Muscle of arm (tissue), 12 donors: ENCODE results near the gene CEACAM4. TPM values are rescaled to one million over a fixed set of nuclear protein-coding genes. Genes with fewer than 3 reads are reported as not detected.

Experiments
- DNase-seq: peaks from one replicate; pipeline ENCODE4 v3.0.0-alpha.2; 2013
- polyA plus RNA-seq, 12 donors: library from polyadenylated mRNA; unstranded; fragments of 120-200 nt; gene quantifications; one replicate each; pipeline ENCODE4 v1.2.1, GENCODE V29; 2013; ENCODE audit not compliant: insufficient read length in 12 of 12

The CEACAM4 gene
- polyA plus RNA-seq, 12 donors, result 0.09 to 0.79 (median 0.29) TPM; not detected in 8

DNA sequence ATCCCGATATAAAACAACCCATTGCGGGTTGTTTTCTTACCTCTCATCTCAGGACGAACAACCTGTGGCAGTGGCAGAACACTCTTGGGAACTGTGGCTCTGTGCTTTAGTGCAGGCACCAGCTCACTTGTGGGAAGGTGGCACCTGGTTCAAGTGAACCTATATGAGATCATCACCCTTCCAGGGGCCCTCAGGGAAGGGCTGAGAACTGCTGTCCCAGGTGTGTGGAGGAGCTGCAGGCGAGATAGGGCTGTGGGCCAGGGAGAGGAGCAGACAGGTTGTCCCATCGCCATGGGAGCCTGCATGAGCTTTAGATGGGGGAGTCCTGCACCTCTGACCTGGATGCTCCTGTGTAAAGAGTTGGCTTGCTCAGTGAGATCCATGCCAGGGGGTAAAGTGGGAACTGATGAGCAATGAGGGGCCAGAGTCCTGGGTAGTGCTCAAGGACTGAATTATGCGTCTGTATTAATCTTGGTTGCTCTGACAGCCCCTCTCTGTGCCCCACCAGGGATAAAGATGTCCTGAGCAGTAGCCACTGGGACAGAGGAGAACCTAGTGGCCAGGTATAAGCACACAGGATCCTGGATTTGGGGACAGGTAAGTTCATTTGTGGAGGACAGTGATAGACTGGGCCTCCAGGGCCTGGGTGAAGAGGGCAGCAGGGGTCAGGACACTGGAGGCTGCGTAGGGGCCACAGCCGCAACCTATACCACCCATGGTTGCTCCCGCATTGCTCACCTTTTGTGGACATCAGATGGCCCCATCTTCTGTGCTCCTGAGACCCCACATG lies 8.7 kb downstream of the CEACAM4 start:
- no peak for DNase-seq

- DNase-seq, result peak; percentile 10
These were observed 9.9 kb downstream of the CEACAM4 start for GRCh38 chr19:41616792-41617621.

GRCh38 chr19:41615207-41615606 lies 11.7 kb downstream of the CEACAM4 start:
- DNase-seq, result no peak

DNA sequence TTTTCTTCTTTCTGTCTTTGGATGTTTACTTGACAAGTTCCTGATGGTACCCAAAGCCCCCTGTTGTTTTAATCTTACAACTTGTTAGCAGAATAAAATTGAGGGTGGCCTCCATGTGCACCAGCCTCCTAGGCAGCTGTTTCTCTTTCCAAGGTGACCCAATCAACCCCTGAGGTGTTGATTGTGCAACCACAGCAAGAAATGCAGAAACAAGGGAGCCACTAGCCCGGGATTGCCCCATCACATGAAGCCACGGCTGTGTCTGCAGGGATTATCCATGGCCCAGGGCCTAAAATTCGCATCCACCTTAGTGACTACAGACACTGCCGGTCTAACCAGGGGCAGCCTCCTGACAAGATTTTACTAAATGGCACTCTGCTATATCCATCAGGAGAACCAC lies 14.4 kb downstream of the CEACAM4 start:
- no peak for DNase-seq

DNA sequence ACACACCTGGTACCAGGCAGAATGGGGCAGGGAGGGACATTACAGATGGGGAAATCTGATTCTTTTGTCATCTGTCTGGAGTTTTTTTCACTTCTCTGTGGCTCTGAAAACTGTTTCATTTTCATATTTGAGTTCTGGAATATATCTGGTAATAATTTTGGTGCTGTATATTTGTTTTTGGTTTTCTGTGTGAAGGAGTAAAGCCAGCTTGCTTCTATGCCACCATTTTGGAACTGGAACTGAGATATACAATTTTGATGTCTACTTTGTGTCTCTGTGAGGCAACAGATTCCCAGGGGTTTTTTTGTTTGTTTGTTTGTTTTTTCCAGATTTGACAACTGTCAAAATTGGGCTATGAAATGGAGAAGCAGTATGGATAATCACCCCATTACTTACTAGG lies 16.1 kb downstream of the CEACAM4 start:
- no peak for DNase-seq

DNA sequence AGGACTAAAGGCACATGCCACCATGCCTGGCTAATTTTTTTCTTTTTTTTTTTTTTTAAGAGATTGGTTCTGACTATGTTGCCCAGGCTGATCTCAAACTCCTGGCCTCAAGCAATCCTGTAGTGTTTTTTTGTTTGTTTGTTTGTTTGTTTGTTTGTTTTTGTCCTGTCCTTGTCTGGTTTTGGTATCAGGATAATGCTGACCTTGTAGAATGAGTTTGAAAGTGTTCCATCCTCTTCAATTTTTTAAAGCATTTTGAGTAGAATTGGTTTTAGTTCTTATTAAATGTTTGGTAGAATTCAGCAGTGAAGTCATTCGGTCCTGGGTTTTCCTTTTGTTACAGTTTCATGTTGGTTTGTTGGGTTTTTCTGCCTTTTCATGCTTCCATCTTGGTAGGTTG lies 19.2 kb downstream of the CEACAM4 start:
- no peak for DNase-seq

GRCh38 chr19:41606215-41606837 lies 20.5 kb downstream of the CEACAM4 start:
- DNase-seq, result no peak

- DNase-seq, result no peak
These were observed 22.0 kb downstream of the CEACAM4 start for GRCh38 chr19:41604831-41605230.

- DNase-seq, result no peak
These were observed 25.1 kb downstream of the CEACAM4 start for GRCh38 chr19:41601771-41602170.

GRCh38 chr19:41599175-41599966 lies 27.5 kb downstream of the CEACAM4 start:
- no peak for DNase-seq

- peak; percentile 51 for DNase-seq
These were observed 29.3 kb downstream of the CEACAM4 start for GRCh38 chr19:41597600-41598041.

- no peak for DNase-seq
These were observed 31.0 kb downstream of the CEACAM4 start for GRCh38 chr19:41595890-41596280.

DNA sequence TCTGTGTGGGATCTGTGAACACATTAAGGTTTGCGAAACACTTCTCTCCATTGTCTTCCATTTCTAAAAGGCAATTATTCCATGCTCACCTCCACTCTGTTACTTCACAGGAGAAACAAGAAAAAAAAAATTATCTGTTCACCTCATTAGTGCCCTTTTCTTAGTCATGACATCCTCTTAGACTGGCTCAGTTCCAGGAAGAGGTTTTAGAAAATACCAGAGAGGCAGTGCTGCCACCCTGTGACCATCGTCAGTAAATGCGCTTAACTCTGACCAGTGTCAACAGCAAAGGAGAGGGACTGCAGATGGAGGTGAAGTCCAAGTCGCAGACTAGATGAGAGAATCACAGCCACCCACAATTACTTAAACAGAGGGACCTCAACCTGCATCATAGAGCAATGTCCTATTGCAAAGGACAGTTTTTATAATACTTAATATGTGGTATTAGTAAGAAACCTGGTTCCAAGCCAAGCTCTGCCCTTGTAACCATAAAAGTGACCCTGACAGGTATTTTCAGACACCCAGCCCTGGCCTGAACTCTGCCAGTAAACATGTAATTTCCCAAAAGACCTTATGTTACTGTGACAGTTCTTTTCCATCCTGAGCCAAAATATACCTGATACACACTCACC lies 31.5 kb downstream of the CEACAM4 start:
- peak; percentile 36 for DNase-seq

GRCh38 chr19:41591951-41592562 lies 34.8 kb downstream of the CEACAM4 start:
- DNase-seq, result no peak

DNA sequence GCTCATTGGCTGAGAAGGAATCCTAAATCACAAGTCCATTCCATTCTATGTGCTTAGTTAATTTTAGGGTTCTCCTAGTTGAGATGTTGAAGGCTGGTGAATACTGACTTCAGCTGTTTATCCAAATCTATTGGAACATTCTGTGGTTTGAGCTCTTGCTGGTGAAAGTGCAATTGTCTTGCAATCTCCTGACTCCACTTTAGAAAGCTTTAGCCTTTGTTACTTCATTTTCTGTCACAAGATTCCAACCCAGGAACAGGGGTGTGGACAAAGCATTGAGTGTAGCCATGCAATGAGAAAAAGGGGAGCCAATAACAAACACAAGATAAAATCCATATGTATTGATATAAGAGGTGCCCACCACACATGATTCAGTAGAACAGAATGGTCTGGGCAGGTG lies 35.9 kb downstream of the CEACAM4 start:
- no peak for DNase-seq

DNA sequence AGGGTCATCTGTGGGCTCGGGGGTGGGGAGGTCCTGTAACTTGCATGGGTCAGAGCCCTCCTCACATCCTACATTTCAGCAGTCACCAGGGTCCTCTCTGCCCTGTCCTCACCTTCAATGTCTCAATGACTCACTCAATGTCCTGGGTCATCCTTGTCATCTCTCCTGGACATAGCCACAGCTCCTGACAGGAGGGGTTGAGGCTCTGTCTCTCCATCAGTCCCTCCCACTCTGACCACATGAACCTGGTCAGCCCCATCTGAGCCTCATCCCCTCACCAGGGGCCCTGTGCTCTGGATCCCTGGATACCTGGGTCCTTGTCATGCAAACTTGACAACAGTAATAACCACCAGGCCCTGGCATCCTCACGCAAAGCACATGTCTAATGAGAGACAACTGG lies 37.5 kb downstream of the CEACAM4 start:
- DNase-seq, result no peak

- DNase-seq, result peak; percentile 19
These were observed 38.2 kb downstream of the CEACAM4 start for GRCh38 chr19:41588497-41589209.

- DNase-seq, result no peak
These were observed 39.0 kb downstream of the CEACAM4 start for GRCh38 chr19:41587838-41588210.

- no peak for DNase-seq
These were observed 39.6 kb downstream of the CEACAM4 start for GRCh38 chr19:41587101-41587837.
